GM12872 (cell line): Measurements from ENCODE around the gene ISCA2.
A peak's percentile ranks its signal among the peaks of the same experiment; 100 is the strongest.

Experiments used
- TF ChIP-seq, protein P1 (sequence below): IDR thresholded peaks from 3 replicates; pipeline ENCODE4 v1.5.1; 2011; ENCODE audit warnings: low read depth, mild to moderate bottlenecking, low read length, moderate library complexity; ENCODE audit not compliant: insufficient read depth

Gene ISCA2

GRCh38 chr14:74505831-74506230 is 12.3 kb downstream of the ISCA2 start:
- TF ChIP-seq, protein P1, sequence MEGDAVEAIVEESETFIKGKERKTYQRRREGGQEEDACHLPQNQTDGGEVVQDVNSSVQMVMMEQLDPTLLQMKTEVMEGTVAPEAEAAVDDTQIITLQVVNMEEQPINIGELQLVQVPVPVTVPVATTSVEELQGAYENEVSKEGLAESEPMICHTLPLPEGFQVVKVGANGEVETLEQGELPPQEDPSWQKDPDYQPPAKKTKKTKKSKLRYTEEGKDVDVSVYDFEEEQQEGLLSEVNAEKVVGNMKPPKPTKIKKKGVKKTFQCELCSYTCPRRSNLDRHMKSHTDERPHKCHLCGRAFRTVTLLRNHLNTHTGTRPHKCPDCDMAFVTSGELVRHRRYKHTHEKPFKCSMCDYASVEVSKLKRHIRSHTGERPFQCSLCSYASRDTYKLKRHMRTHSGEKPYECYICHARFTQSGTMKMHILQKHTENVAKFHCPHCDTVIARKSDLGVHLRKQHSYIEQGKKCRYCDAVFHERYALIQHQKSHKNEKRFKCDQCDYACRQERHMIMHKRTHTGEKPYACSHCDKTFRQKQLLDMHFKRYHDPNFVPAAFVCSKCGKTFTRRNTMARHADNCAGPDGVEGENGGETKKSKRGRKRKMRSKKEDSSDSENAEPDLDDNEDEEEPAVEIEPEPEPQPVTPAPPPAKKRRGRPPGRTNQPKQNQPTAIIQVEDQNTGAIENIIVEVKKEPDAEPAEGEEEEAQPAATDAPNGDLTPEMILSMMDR: no peak

DNA sequence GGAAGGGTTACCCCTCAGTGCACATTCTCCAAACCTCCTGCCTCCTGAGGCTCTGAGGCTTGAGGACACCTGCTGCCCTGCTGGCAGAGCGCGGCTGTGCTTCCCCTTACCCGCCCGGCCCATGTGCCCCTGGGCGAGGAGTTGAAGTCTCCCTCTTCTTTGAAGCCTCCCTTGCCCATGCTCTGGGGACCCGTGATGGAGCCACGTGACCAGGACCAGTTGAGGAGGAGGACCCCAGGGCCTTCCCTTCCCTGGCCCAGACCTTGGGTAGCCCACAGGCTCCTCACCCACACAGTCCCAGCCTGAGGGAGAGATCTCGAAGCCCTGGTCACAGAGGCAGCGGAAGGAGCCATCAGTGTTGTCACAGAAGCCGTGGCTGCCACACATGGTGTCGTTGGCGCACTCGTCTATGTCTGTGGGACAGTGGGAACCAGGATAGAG is 12.9 kb downstream of the ISCA2 start:
- TF ChIP-seq, protein P1: 0 out of 3 replicates have a peak, but pooled peaks have one; percentile 3

GRCh38 chr14:74507085-74507484 is 13.5 kb downstream of the ISCA2 start:
- TF ChIP-seq, protein P1: no peak

DNA sequence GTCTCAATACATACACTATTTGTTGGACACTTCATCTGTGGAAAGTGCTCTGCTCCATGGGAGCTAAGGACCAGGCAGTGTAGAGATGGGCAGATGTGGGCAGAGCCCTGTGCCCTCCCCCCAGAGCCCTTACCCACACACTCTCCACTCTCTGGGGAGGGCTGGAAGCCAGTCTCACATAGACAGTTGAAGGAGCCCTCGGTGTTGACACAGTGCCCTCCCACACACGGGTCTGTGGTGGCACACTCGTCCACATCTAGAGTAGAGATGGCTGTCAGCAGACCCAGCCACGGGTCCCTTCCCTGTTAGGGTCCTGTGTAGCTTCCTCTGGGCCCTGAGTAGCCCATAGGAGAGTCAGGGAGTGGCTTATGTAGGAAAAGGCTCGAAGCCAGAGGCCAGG is 14.3 kb downstream of the ISCA2 start:
- TF ChIP-seq, protein P1: no peak

DNA sequence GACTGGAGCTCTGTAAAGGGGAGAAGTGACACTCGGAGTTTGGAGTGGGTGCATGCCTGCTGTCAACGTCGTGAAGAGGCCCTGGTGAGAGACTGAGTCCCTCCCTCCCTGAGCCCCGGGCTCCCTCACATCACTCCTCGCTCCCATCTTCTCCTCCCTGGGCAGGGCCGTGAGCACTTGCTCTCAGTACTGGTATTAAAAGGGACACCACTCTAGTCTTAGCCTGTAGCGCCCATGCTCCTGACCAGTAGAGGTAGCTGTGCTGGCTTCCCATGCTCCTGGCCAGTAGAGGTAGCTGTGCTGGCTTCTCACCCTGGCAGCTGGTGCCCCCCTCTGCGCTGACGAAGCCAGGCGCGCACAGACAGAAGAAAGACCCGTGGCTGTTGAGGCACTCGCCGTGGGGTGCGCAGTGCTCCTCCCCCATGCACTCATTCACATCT is 14.7 kb downstream of the ISCA2 start:
- TF ChIP-seq, protein P1: peak; percentile 28; the same call in 1 of the 3 replicates

GRCh38 chr14:74508844-74509428 is 15.4 kb downstream of the ISCA2 start:
- TF ChIP-seq, protein P1: no peak

DNA sequence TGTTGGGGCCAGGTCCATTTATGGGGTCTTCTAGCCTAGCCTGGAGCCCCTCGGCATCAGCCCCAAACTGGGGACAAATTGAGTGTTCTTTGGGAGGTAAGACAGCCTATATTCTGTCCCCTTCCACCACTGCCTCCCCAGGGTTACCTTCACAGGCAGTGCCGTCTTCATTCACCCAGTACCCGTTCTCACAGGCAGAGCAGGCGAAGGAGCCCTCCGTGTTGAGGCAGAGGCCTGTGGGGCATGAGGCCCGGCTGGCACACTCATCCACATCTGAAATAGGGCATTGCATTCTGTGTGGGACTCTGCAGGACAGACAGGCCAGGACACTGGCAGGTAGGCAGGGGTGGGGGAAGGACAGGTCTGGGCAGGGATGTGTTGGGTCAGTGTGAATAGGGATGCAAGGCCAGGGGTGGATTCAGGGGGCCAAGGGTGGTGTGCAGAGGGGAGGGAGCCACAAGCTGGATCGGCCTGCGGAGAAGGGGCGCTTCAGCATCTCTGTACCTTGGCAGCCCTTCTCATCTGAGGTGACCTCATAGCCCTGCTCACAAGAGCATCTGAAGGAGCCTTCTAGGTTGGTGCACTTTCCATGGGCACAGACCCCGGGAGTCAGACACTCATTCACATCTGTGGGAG is 16.1 kb downstream of the ISCA2 start:
- TF ChIP-seq, protein P1: no peak
